Loucy (cell line): ENCODE data around the gene RPL28.
"Not testable (repeated sequence)": the region's sequence is repeated elsewhere in the genome, so short reads cannot be mapped to it uniquely, and the experiment has no call there.

ENCODE experiments used
- CTCF ChIP-seq: fragments of 200-600 bp; sonication (generic); conservative IDR thresholded peaks from 2 replicates; pipeline ENCODE4 v1.5.1; 2014; ENCODE audit warnings: mild to moderate bottlenecking, antibody characterized with exemption, low read length
- EZH2phosphoT487 ChIP-seq: fragments of 200-600 bp; IDR thresholded peaks from 2 replicates; pipeline ENCODE4 v1.6.1; 2018; ENCODE audit warnings: antibody characterized with exemption, mild to moderate bottlenecking, moderate library complexity, borderline replicate concordance

DNA sequence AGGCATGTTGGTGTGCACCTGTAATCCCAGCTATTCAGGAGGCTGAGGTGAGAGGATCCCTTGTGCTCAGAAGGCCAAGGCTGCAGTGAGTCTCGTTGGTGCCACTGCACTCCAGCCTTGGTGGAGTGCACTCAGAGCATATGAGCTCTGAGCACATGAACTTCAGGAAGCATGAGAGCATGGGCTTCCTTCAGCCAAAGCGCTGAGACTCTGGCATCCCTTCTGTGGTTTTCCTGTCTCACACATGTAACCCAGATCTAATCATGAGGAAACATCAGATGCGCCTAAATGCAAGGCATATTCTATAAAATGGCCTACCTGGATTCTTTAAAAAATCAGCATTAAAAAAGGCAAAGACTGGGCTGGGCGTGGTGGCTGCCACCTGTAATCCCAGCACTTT, 35.5 kb downstream of the RPL28 start:
- TF ChIP-seq CTCF, EZH2phosphoT487: not testable (repeated sequence)
